ENCODE data around the gene CXCL6.

CXCL6 gene

GRCh38 chr4:73867783-73868182 lies 31.3 kb downstream of the CXCL6 start:
- H3K36me3 ChIP-seq (ENCODE audit: control insufficient read depth, insufficient read depth, low read length) = no peaks in the 10 kb centered on the region
- H3K9me3 ChIP-seq (ENCODE audit: control insufficient read depth, insufficient read depth, low read depth, low read length) = no peaks in the 10 kb centered on the region
- peaks cover 11% of the 10 kb centered on the region; the same call in 1 of the 2 replicates for H3K4me1 ChIP-seq (ENCODE audit: control insufficient read depth, insufficient read depth, low read length)
- peaks cover 29% of the 10 kb centered on the region for H3K27me3 ChIP-seq (ENCODE audit: control insufficient read depth, insufficient read depth, low read length)
- H3K9ac ChIP-seq (ENCODE audit: low read length) = no peak overlapping the region
- H3K4me3 ChIP-seq (ENCODE audit: low read depth, low read length) = no peak overlapping the region
- no peak overlapping the region for H3K27ac ChIP-seq (ENCODE audit: low read depth, low read length)

- Histone ChIP-seq H3K27ac (ENCODE audit: low read depth, low read length) (no peak overlapping the region), H3K4me3 (ENCODE audit: low read depth, low read length) (peak overlapping the region; percentile 62), H3K4me1 (ENCODE audit: control insufficient read depth, insufficient read depth, low read length) (peaks cover 11% of the 10 kb centered on the region; the same call in 1 of the 2 replicates), H3K36me3 (ENCODE audit: control insufficient read depth, insufficient read depth, low read length) (no peaks in the 10 kb centered on the region), H3K27me3 (ENCODE audit: control insufficient read depth, insufficient read depth, low read length) (peaks cover 29% of the 10 kb centered on the region), H3K9ac (ENCODE audit: low read length) (peak overlapping the region; percentile 48), H3K9me3 (ENCODE audit: control insufficient read depth, insufficient read depth, low read depth, low read length) (no peaks in the 10 kb centered on the region)
Measured at GRCh38 chr4:73868206-73869129, 32.0 kb downstream of the CXCL6 start.

- H3K9me3 ChIP-seq (ENCODE audit: control insufficient read depth, insufficient read depth, low read depth, low read length) = no peaks in the 10 kb centered on the region
- peak within 1 kb of the TSS; percentile 48 for H3K9ac ChIP-seq (ENCODE audit: low read length)
- peak within 1 kb of the TSS; percentile 62 for H3K4me3 ChIP-seq (ENCODE audit: low read depth, low read length)
- H3K27ac ChIP-seq (ENCODE audit: low read depth, low read length) = no peak within 1 kb of the TSS
- H3K4me1 ChIP-seq (ENCODE audit: control insufficient read depth, insufficient read depth, low read length) = peaks cover 11% of the 10 kb centered on the region; the same call in 1 of the 2 replicates
- H3K36me3 ChIP-seq (ENCODE audit: control insufficient read depth, insufficient read depth, low read length) = no peaks in the 10 kb centered on the region
- peaks cover 29% of the 10 kb centered on the region for H3K27me3 ChIP-seq (ENCODE audit: control insufficient read depth, insufficient read depth, low read length)
Measured at GRCh38 chr4:73869130-73870055, 32.9 kb downstream of the CXCL6 start, which contains the start of gene CXCL1. TSS of gene CXCL1 (plus strand) at chr4:73869393. CDS start at chr4:73869471, 78 bp downstream.

- no peak overlapping the region for H3K27ac ChIP-seq (ENCODE audit: low read depth, low read length)
- H3K4me1 ChIP-seq (ENCODE audit: control insufficient read depth, insufficient read depth, low read length) = peaks cover 11% of the 10 kb centered on the region; the same call in 1 of the 2 replicates
- no peaks in the 10 kb centered on the region for H3K9me3 ChIP-seq (ENCODE audit: control insufficient read depth, insufficient read depth, low read depth, low read length)
- H3K9ac ChIP-seq (ENCODE audit: low read length) = no peak overlapping the region
- H3K36me3 ChIP-seq (ENCODE audit: control insufficient read depth, insufficient read depth, low read length) = no peaks in the 10 kb centered on the region
- H3K27me3 ChIP-seq (ENCODE audit: control insufficient read depth, insufficient read depth, low read length) = peaks cover 29% of the 10 kb centered on the region
- H3K4me3 ChIP-seq (ENCODE audit: low read depth, low read length) = peak overlapping the region; percentile 62; the same call in 1 of the 2 replicates
Measured at GRCh38 chr4:73870260-73870659, 33.8 kb downstream of the CXCL6 start.

- Histone ChIP-seq H3K27ac (ENCODE audit: low read depth, low read length) (no peak overlapping the region), H3K27me3 (ENCODE audit: control insufficient read depth, insufficient read depth, low read length) (peaks cover 29% of the 10 kb centered on the region), H3K4me1 (ENCODE audit: control insufficient read depth, insufficient read depth, low read length) (peaks cover 11% of the 10 kb centered on the region; the same call in 1 of the 2 replicates), H3K9me3 (ENCODE audit: control insufficient read depth, insufficient read depth, low read depth, low read length) (no peaks in the 10 kb centered on the region), H3K36me3 (ENCODE audit: control insufficient read depth, insufficient read depth, low read length) (no peaks in the 10 kb centered on the region), H3K9ac (ENCODE audit: low read length) (no peak overlapping the region), H3K4me3 (ENCODE audit: low read depth, low read length) (no peak overlapping the region)
Measured at GRCh38 chr4:73870768-73871167, 34.3 kb downstream of the CXCL6 start.

GRCh38 chr4:73871511-73872310 lies 35.2 kb downstream of the CXCL6 start:
- H3K27ac ChIP-seq (ENCODE audit: low read depth, low read length) = no peak overlapping the region
- H3K9me3 ChIP-seq (ENCODE audit: control insufficient read depth, insufficient read depth, low read depth, low read length) = no peaks in the 10 kb centered on the region

GRCh38 chr4:73872316-73873108 lies 36.0 kb downstream of the CXCL6 start:
- Histone ChIP-seq H3K27ac (ENCODE audit: low read depth, low read length) (no peak overlapping the region), H3K9ac (ENCODE audit: low read length) (no peak overlapping the region), H3K4me1 (ENCODE audit: control insufficient read depth, insufficient read depth, low read length) (peaks cover 11% of the 10 kb centered on the region; the same call in 1 of the 2 replicates), H3K4me3 (ENCODE audit: low read depth, low read length) (no peak overlapping the region), H3K27me3 (ENCODE audit: control insufficient read depth, insufficient read depth, low read length) (peaks cover 29% of the 10 kb centered on the region), H3K9me3 (ENCODE audit: control insufficient read depth, insufficient read depth, low read depth, low read length) (no peaks in the 10 kb centered on the region), H3K36me3 (ENCODE audit: control insufficient read depth, insufficient read depth, low read length) (no peaks in the 10 kb centered on the region)

More at GRCh38 chr4:73871511-73872310, 35.2 kb downstream of the CXCL6 start:
- Histone ChIP-seq H3K4me3 (ENCODE audit: low read depth, low read length) (no peak overlapping the region), H3K36me3 (ENCODE audit: control insufficient read depth, insufficient read depth, low read length) (no peaks in the 10 kb centered on the region), H3K4me1 (ENCODE audit: control insufficient read depth, insufficient read depth, low read length) (peaks cover 11% of the 10 kb centered on the region; the same call in 1 of the 2 replicates), H3K9ac (ENCODE audit: low read length) (no peak overlapping the region), H3K27me3 (ENCODE audit: control insufficient read depth, insufficient read depth, low read length) (peaks cover 29% of the 10 kb centered on the region)

- no peak overlapping the region for H3K27ac ChIP-seq (ENCODE audit: low read depth, low read length)
- H3K9me3 ChIP-seq (ENCODE audit: control insufficient read depth, insufficient read depth, low read depth, low read length) = no peaks in the 10 kb centered on the region
- H3K9ac ChIP-seq (ENCODE audit: low read length) = no peak overlapping the region
- H3K4me1 ChIP-seq (ENCODE audit: control insufficient read depth, insufficient read depth, low read length) = peaks cover 5% of the 10 kb centered on the region; the same call in 1 of the 2 replicates
- H3K4me3 ChIP-seq (ENCODE audit: low read depth, low read length) = no peak overlapping the region
- peaks cover 12% of the 10 kb centered on the region for H3K27me3 ChIP-seq (ENCODE audit: control insufficient read depth, insufficient read depth, low read length)
- H3K36me3 ChIP-seq (ENCODE audit: control insufficient read depth, insufficient read depth, low read length) = no peaks in the 10 kb centered on the region
Measured at GRCh38 chr4:73874386-73874785, 37.9 kb downstream of the CXCL6 start.

GRCh38 chr4:73875401-73875800 lies 38.9 kb downstream of the CXCL6 start:
- Histone ChIP-seq H3K27me3 (ENCODE audit: control insufficient read depth, insufficient read depth, low read length) (peaks cover 1% of the 10 kb centered on the region), H3K27ac (ENCODE audit: low read depth, low read length) (no peak overlapping the region), H3K9ac (ENCODE audit: low read length) (no peak overlapping the region), H3K4me3 (ENCODE audit: low read depth, low read length) (no peak overlapping the region), H3K36me3 (ENCODE audit: control insufficient read depth, insufficient read depth, low read length) (no peaks in the 10 kb centered on the region), H3K4me1 (ENCODE audit: control insufficient read depth, insufficient read depth, low read length) (0 out of 2 replicates have a peak, but pooled peaks cover under 1% of the 10 kb centered on the region), H3K9me3 (ENCODE audit: control insufficient read depth, insufficient read depth, low read depth, low read length) (no peaks in the 10 kb centered on the region)
